ENCODE data around the gene C16orf74.

GRCh38 chr16:85733839-85734170 lies 17.1 kb downstream of the C16orf74 start:
- TF ChIP-seq CTCF (optimal IDR thresholded peaks at IDR 0.05 in 1 of 3, IDR thresholded peaks at IDR 0.05 in 1 of 3, conservative IDR thresholded peaks at IDR 0.05 in 1 of 3; ENCODE audit: extremely low read depth in 1 of 3, insufficient read depth in 2 of 3, low read length in 3 of 3) (no peak), EZH2 (IDR thresholded peaks at IDR 0.05; ENCODE audit: low read length) (no peak)

Measured in keratinocyte (primary cell).